Fibroblast of lung (primary cell): ENCODE data around the gene BUB1B.

Experiments
- EZH2 ChIP-seq: IDR thresholded peaks from 2 replicates; pipeline ENCODE4 v1.5.1; 2012; ENCODE audit warnings: low read length, control low read depth, mild to moderate bottlenecking; ENCODE audit errors: missing control alignments
- TF ChIP-seq, protein P1 (sequence below), 2 donors: IDR thresholded peaks in 1 of 2; conservative IDR thresholded peaks in 1 of 2; 1 replicate in 1 of 2; 2 replicates in 1 of 2; pipeline ENCODE4 v1.5.1; 2011 to 2012; ENCODE audit warnings: low read length in 2 of 2, control low read depth in 1 of 2, inconsistent platforms in 1 of 2, low read depth in 1 of 2, mild to moderate bottlenecking in 1 of 2

DNA sequence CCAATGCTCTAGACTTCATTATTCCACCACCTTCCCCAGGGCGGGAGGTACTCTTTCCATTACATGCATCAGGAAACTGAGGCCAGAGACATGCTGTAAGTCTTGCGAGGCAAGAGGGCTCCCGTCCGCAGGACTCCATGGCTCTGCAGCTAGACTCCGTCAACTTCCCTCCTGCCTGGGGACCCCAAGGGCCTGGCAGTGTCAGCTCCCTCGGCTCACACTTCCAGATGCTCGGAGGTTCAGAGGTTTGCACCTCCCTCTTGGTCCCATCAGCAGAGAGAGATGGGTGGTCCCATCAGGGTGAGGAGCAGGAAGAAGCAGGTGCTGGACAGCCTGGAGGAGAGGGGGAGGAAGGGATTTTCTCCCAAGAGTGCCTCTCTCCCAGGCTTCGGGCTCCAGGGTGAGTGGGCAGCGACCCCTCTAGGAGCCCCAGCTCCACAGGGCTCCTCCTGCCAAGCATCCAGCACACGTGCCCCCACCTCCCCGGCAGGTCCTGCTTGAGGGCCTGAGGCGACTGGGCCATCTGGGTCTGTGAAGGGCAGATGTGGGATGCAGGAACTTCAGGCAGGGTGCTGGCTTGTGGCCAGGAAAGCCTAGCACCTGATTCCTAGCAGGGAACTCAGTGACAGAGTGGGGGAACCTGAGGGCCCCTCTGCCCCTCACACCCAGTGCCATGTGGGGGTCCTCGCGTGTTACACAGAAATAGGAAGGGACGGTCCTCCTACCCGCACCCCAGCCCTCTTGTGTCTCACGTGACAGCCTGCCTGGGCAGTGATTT, 87.3 kb downstream of the BUB1B start:
- TF ChIP-seq, protein P1, sequence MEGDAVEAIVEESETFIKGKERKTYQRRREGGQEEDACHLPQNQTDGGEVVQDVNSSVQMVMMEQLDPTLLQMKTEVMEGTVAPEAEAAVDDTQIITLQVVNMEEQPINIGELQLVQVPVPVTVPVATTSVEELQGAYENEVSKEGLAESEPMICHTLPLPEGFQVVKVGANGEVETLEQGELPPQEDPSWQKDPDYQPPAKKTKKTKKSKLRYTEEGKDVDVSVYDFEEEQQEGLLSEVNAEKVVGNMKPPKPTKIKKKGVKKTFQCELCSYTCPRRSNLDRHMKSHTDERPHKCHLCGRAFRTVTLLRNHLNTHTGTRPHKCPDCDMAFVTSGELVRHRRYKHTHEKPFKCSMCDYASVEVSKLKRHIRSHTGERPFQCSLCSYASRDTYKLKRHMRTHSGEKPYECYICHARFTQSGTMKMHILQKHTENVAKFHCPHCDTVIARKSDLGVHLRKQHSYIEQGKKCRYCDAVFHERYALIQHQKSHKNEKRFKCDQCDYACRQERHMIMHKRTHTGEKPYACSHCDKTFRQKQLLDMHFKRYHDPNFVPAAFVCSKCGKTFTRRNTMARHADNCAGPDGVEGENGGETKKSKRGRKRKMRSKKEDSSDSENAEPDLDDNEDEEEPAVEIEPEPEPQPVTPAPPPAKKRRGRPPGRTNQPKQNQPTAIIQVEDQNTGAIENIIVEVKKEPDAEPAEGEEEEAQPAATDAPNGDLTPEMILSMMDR (conservative IDR thresholded peaks at IDR 0.05 in 1 of 2, IDR thresholded peaks at IDR 0.05 in 1 of 2; ENCODE audit: low read depth in 1 of 2, low read length in 2 of 2) = no peak
- no peak for TF ChIP-seq EZH2
